NCI-H1048 (cell line): ENCODE data around the gene SIM1.
"Not testable (repeated sequence)": the region's sequence is repeated elsewhere in the genome, so short reads cannot be mapped to it uniquely, and the experiment has no call there.

Experiments
- DNase-seq: peaks from one replicate; lab custom pipeline; 2025; lab: John Stamatoyannopoulos, UW

Gene SIM1

DNA sequence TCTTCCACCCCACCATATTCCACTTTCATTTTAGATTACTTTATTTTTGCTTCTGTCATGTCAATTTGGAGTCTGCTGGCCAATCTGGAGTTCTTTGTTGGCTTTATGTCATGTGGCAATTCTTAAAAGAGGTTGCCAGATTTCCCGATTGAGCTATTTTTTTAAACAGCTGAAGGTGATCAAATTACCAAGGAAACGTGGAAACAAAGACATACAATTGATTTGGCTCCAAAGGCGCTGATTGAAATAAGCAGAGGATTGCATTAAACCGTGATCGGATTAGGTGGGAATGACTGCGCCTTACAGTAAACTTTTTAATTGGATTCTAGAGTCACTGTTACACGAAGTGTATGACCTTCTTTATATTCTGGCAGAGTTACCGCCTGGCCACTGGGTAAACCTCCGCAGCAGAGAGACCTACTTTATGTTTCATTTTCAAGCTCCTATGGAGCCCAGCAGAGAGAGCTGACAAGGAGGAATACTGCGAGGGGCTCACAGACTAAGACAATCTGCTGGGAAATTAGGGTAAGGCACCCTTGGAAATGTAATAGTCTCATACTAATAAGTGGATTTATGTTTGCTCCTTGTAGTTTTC lies 37.9 kb downstream of the SIM1 start:
- DNase-seq, result no peak

DNA sequence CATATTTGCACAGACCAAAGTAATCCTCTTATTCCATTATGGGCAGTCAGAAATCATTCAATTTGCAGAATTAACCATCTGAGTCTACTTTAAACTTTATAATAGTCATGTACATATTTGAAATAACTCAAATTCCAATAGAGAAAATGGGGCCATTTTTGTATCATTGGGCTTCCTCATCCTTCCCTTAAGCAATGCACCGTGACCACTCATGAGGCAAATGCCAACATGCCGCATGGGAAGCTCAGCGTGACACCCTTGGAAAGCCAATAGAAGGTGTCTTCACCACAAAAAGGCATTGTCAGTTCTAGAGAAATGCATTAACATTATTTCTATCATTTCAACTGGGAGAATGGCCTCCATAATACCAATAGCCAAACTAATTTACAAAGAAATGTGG lies 38.5 kb downstream of the SIM1 start:
- no peak for DNase-seq

DNA sequence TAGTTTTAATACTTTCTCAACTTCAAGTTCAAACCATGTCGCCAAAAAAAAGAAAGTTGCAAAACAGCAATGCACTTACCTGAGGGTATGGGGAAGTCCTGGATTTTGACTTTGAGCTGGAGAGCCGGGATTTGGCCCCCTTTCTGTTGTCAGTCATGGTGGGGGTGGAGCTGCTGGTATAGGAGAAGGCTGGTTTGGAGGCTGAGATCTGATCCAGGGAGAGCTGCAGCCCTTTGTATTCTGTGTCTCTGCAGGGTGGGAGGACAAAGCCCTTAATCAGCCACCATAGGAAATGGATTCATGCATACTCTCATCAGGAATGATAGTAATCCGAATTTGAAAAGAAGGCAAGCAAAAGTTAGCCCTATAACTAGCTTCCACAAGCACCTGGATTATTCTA lies 44.0 kb downstream of the SIM1 start:
- DNase-seq, result no peak

DNA sequence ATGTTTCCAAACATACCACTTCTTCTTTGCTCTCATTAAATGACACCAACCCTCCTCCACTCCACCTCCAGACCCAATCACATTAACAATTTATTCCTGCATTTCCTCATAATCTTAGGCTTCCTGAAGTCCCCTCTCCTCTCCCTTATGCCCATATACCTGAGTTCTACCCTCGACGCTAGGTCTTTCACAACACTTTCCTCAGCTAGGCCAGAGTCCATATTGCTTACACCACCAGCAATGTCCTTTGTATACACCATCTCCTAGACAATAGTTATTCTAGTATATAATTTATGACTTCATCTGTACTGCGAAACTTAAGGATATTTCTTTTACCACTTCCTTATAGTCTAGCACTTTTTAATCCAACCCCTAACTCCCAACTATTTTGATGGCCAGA lies 47.7 kb downstream of the SIM1 start:
- no peak for DNase-seq

DNA sequence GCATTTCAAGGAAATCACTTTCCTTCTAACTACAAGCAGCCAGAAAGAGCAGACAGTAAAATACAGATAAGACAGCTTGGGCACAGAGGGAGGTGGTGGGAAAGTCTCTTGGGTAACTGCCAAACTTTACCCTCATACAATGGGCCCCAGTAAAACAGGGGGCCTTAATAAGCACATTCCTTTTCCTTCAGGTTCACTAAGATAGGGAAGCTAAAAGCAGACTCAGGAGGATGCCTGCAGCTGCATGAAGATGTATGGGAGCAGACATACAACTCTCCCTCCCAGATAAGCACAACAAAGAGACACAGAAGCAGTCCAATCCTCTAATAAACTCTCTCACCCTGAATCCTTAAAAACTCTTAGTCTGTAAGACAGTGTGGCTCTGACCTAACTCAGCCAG lies 49.0 kb downstream of the SIM1 start:
- DNase-seq, result no peak

DNA sequence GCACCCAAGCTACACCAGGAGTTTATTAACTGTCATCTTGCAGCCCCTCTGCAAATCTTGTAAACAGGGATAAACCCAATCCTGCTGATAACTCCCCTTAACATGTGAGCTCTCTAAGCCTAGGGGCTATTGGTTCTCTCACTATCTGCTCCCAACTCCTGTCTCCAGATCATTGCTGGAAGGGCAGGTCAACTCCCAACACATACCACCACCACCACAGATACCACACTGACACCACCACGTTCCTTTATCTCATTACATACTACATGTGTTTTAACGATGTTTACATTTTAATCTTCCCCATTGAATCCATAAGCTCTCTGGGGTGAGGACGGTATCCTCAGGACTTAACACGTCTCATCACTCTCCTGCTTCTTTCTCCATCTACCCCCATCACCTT lies 51.8 kb downstream of the SIM1 start:
- no peak for DNase-seq

DNA sequence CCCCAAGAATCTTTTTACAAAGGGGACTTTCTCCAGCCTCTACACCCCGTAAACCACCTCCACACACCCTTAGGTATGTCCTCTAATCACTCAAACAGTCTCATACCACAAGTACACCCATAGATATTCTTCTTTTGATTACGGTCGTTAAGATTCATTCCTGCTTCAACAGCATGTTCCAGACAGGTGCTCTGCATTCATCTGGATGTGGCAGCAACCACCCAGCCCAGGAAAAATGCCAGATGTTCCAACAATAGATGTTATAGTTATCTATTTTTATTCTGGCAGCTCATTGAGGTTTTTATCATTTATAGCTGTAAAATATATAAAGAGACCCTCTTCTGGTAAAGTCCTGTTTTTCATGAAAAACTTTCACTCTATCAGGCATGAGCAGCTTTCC lies 60.7 kb downstream of the SIM1 start:
- no peak for DNase-seq

DNA sequence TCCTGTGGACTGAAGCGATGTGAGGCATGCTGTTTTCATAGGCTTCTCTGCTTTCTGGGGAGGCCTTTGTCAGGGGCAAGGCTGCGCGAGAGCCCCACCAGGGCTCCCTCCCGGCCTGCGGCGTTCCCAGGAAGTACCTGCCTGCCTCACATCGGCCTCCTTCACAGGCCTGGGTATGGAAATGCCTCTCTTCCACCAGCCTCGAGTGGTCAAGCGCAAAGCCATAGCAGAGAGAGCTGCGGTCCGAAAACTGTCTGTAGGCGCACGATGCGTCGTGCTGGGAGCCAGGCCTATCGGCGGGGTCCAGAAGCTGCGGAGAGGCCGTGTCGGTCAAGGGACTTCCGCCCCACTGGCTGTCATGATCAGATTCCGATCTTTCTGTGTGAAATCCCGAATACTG lies 71.2 kb downstream of the SIM1 start:
- DNase-seq, result no peak

DNA sequence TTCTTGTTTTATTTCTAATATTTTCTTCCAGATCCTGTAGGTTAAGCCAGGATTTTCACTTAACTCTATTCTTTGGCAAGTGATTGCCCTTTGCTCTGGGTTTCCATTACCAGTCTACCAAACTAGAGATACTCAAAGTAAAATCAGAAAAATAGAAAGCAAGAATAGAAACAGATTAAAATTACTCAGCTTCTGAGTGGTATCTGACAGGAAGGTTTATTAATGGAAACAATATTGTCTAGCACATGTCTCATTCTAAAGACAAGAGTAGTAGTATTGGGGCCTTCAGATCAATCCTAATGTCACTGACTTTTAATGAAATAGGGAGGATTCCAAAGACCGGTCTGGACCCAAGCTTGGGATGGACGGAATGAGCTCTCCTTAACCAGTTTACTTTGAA lies 72.3 kb downstream of the SIM1 start:
- no peak for DNase-seq

DNA sequence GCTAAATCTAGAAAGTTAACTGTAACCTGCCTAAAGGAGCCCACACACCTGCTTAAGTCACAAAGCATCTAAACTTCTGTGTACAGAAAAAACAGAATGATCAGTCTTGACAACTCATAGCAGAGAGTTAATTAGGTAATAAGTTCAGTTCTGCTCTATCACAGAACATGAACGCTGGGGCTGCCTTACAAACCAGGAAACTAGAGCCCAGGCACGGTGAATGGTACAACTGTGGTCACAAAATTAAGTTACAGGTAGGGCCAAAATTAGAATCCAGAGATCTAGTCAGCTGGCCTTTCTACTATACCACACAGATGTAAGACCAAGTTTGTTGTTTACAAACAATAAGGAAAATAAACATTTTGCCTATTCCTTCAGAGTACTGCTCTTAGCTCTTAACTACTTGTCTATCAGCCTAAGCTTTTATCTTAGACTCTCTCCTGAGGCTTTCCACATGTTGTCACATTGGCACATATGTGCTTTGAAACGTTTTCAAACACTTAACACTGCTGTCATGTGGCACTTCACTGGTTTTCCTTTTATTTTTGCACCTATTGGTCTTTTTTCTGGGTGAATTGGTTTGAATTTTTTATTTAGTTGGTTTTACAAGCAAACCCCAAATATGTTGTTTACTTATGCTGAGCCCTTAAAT lies 75.7 kb downstream of the SIM1 start:
- DNase-seq, result no peak

DNA sequence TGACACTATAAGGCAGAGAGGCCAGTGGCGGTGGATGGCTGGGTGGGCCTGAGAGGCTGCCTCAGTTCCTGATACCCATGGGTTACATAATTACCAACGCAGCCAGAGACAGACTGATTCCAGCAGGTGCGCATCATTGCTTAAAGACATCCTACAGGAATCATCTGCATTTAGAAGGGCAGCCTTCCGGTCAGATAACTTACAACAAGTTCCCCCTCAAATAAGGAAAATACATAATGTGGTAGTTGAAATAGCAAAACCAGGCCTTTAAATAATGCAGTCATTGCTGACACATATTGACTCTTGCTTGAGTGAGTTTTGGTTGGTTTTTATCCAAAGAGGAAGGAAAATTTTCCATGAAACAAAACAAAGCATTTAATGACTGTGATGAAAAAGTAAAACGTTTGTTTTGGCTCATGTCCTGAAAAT lies 81.9 kb downstream of the SIM1 start:
- DNase-seq, result no peak

DNA sequence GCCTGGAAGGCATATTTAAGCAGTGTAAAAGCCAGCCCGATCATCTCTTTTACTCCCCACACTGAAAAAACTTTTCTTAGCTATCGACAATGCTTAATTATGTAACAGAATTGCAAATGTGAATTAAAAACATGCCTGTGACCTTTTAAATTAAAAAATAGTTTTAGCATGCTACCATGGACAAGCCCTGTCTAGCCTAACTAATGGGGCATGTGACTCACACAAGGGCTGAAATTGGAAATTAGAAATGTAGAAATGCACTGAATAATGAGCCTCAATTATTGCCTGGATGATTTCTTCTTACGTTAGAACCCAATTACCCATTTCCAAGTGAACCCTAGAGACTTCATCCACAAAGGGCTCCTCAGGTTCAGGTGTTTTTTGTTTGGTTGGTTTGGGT lies 82.7 kb downstream of the SIM1 start:
- DNase-seq, result no peak

DNA sequence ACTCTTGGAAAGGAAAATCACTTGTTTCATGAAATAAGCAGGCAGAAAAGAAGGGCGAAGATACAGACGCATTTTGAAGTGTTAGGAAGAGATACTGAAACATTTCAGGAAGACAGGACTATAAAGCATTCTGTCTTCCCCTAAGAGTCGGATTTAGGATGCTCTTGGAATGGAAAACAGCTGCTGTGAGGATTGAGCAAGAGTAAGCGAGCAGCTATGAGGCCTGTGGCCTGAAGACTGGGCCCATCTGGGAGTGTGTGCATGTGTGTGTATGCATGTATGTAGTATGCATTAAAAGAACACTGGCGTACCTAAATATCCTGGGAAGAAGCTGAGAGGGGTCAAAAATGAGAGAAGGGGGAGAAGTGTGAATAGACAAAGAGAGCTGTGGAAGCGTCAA lies 83.6 kb downstream of the SIM1 start:
- DNase-seq, result no peak

DNA sequence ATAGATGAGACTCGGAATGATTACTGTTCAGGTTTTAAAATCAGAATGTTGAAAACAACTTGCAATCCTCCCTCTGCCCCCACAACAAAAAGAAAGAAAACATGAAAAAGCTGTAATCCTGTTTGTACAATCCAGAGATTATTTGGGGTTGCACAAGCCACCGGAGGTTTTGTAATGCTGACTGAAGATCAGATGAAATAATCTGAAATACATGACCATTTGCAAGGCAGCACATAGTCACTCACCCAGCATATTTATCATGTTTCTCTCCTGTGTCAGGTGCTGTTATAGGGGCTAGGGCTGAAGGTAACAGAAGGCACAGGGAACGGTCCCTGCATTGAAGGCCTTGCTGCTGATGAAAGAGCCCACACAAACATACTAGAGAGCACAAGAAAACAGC lies 85.3 kb downstream of the SIM1 start:
- no peak for DNase-seq

DNA sequence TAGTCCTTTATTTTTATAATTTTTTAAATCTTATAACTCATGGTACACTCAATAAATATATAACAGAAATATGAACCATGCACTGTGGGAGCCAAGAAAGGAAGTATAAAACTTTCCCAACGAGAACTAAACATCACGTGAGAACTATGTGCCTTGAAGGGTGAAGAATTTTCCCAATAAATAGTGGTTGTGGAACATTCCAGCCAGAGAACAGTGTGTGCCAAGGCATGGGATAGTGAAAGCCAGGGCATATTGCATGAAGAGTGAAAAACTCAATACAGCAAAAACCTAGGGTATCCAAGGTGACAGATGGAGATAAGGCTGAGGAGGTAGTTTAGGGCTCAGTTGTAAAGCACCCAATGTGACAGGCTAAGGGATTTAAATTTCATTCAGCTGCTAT lies 86.1 kb downstream of the SIM1 start:
- DNase-seq, result no peak

DNA sequence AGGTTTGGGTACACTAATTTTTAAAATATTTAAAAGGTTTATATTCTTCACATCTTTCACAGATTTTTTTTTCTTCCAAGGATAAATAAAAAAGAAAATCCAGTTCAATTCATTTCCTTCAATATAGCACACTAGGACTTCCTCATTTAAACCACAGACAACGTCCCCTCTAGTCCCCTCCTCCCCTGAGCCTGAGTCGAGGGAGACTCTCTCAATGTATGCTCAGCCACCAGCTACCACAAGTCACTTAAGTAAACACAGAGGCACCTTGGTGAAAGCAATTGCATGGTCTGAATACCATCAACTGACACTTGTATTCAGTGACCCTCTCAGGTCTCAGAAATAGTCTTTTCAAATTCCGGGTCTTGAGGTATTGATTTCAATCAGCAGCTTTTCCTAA lies 88.6 kb downstream of the SIM1 start:
- no peak for DNase-seq

DNA sequence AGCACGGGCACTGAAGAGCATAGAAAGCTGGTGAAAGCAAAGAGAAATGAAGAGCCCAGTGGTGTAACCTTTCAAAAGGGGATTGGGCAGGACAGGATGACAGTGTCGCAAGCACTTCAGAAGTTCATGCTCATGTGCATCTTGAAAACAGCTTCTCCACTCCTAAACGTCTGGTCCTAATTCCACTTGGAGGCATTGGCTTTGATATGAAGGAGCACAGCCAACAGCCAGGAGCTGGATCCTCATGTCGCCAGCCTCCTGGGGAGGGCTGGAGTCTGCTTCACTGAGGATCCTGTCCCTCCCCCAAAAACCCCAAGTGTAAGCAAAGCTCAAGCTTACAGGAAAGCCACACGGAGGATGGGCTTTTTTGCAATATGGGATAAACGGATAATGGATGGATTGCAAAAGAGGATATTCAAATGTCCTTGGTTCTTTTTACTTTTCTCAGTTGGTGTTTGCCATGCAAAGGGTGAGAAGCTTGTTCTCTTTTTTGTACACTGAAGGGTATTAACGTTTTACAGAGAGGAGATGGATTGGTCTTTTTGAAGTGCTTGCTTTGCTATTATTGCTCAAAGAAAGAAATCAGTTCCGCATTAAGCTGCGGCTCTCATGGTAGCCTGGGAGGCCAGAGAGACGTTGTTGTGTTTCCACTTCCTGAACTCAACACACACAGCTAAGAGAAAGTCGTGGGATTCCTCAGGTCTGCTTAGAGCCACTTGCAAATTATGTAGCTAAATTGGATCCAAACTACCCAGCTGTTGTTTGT lies 92.2 kb downstream of the SIM1 start:
- no peak for DNase-seq

DNA sequence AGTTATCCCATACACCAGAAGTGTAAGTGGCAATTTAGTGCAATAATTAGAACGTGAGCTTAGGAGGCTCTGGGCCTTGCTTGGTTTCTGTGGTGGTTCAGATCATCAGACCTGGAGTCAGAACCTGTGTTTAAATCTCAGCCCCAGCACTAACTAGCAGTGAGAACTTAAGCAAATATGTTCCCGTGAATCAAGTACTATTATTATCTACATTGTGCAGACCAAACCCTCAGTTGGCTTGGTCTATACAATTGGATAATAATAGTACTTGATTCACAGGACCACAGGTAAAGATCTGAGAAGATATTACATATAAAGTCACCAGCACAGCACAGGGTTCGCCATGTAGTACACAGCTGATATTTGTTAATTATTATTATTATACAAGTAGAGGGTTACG lies 93.1 kb downstream of the SIM1 start:
- no peak for DNase-seq

DNA sequence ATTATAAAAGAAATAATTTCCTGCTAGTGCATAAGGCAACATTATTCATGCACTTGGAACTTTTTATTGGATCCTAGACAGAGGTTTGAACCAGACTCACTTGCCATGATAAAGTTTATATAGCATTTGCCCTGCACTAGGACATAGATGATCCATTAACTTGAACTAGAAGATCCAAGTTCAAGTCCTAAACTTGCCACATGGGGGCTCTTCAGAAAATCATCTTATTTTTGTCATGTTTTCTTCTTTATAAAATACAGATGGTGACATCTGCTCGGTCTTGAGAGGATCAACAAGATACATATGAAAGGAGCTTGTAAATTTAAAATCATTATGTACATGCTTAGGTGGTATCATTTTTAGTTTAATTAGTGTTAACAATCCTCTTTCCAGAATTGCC lies 94.5 kb downstream of the SIM1 start:
- no peak for DNase-seq

DNA sequence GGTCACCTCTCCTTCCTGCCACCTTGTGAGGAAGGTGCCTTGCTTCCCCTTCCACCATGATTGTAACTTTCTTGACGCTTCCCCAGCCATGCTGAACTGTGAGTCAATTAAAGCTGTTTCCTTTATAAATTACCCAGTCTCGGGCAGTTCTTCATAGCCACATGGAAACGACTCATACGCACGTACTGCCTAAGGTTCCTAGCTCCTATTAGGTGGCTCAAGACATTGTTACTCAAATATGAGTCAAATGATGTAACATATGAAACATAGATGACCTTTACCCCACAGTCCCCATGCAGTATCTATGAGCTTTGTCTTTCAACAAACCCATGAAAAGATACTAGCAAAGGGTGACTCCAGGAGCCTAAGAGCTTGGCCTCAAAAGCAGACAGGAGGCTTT lies 98.3 kb downstream of the SIM1 start:
- DNase-seq, result no peak

DNA sequence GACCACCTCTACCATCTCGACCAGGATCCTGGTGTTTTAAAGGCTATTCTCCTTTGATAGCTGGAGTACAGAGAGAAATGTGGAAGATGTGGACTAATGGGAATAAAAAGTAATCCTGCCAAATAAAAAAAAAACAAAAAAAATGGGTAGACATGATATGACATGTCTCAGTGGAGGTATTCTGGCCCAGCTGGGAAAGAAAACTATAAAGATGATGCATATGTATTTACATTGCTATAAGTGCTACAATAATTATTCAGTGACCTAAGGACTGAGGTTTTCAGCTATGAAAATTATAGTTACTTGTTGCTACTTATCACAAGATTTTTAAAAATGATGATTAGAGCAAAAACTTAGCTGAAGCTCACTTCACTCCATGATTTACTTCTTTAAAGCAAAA lies 101.1 kb downstream of the SIM1 start:
- no peak for DNase-seq

DNA sequence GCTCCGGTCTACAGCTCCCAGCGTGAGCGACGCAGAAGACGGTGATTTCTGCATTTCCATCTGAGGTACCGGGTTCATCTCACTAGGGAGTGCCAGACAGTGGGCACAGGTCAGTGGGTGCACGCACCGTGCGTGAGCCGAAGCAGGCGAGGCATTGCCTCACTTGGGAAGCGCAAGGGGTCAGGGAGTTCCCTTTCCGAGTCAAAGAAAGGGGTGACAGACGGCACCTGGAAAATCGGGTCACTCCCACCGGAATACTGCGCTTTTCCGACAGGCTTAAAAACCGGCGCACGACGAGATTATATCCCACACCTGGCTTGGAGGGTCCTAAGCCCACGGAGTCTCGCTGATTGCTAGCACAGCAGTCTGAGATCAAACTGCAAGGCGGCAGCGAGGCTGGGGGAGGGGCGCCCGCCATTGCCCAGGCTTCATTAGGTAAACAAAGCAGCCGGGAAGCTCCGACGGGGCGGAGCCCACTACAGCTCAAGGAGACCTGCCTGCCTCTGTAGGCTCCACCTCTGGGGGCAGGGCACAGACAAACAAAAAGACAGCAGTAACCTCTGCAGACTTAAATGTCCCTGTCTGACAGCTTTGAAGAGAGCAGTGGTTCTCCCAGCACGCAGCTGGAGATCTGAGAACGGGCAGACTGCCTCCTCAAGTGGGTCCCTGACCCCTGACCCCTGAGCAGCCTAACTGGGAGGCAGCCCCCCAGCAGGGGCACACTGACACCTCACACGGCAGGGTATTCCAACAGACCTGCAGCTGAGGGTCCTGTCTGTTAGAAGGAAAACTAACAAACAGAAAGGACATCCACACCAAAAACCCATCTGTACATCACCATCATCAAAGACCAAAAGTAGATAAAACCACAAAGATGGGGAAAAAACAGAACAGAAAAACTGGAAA lies 109.7 kb downstream of the SIM1 start:
- not testable (repeated sequence) for DNase-seq
